Measurements from ENCODE around the gene GATA1. TPM values are rescaled to one million over a fixed set of nuclear protein-coding genes. Genes with fewer than 3 reads are reported as not detected.

GATA1 gene
- not detected for total RNA-seq

- intact Hi-C loops (cut with DNase I; ENCODE audit: low total_unique reads) = no loop called here
- peak in 1 of 2 donors; percentile 79 for DNase-seq (ENCODE audit: low spot score in 2 of 2)
- H3K4me3 ChIP-seq (ENCODE audit: low read depth, poor library complexity, severe bottlenecking) = no peak within 1 kb of the TSS
- TF ChIP-seq CTCF (IDR thresholded peaks at IDR 0.05) = no peak
- TF ChIP-seq POLR2A (IDR thresholded peaks at IDR 0.05) = no peak
- WGBS, 2 donors = 70 to 100% methylated on average over 1 to 7 of the region's 7 CpGs
Measured at GRCh38 chrX:48786341-48786800, at the start of gene GATA1. Gene GATA1 (plus strand): TSS chrX:48786590. CDS start chrX:48791110, 4,520 bp downstream.

- intact Hi-C loops (cut with DNase I; ENCODE audit: low total_unique reads) = no loop called here
Measured at GRCh38 chrX:48736878-48737212, 49.5 kb upstream of the GATA1 start.

GRCh38 chrX:48737213-48737938 lies 49.0 kb upstream of the GATA1 start:
- no peak for TF ChIP-seq CTCF (IDR thresholded peaks at IDR 0.05)
- TF ChIP-seq POLR2A (IDR thresholded peaks at IDR 0.05) = peak in 1 of 2 donors; percentile 41
- peak; percentile 89 to 97 for DNase-seq (ENCODE audit: low spot score in 2 of 2)
- no peak overlapping the region for H3K4me3 ChIP-seq (ENCODE audit: low read depth, poor library complexity, severe bottlenecking)
- intact Hi-C loops (cut with DNase I; ENCODE audit: low total_unique reads) = no loop called here
- WGBS, 2 donors = 0 to 37% methylated on average over 26 to 48 of the region's 48 CpGs

More at GRCh38 chrX:48736878-48737212, 49.5 kb upstream of the GATA1 start:
- DNase-seq (ENCODE audit: low spot score in 2 of 2) = no peak
- no peak overlapping the region for H3K4me3 ChIP-seq (ENCODE audit: low read depth, poor library complexity, severe bottlenecking)
- TF ChIP-seq POLR2A (IDR thresholded peaks at IDR 0.05) (no peak), CTCF (IDR thresholded peaks at IDR 0.05) (no peak)
- WGBS, 2 donors = 7 to 60% methylated on average over 10 of the region's 10 CpGs

GRCh38 chrX:48737940-48738339 lies 48.5 kb upstream of the GATA1 start:
- WGBS, 2 donors = 24 to 49% methylated on average over 7 of the region's 7 CpGs
- TF ChIP-seq POLR2A (IDR thresholded peaks at IDR 0.05) = no peak
- no peak for TF ChIP-seq CTCF (IDR thresholded peaks at IDR 0.05)
- DNase-seq (ENCODE audit: low spot score in 2 of 2) = no peak
- H3K4me3 ChIP-seq (ENCODE audit: low read depth, poor library complexity, severe bottlenecking) = no peak overlapping the region
- intact Hi-C loops (cut with DNase I; ENCODE audit: low total_unique reads) = no loop called here

GRCh38 chrX:48741834-48742233 lies 44.6 kb upstream of the GATA1 start:
- TF ChIP-seq POLR2A (IDR thresholded peaks at IDR 0.05) = no peak
- TF ChIP-seq CTCF (IDR thresholded peaks at IDR 0.05) = no peak
- intact Hi-C loops (cut with DNase I; ENCODE audit: low total_unique reads) = no loop called here

GRCh38 chrX:48745222-48745621 lies 41.2 kb upstream of the GATA1 start:
- TF ChIP-seq CTCF (IDR thresholded peaks at IDR 0.05) = no peak
- no peak for TF ChIP-seq POLR2A (IDR thresholded peaks at IDR 0.05)
- intact Hi-C loops (cut with DNase I; ENCODE audit: low total_unique reads) = no loop called here

More at GRCh38 chrX:48741834-48742233, 44.6 kb upstream of the GATA1 start:
- no peak for DNase-seq (ENCODE audit: low spot score in 2 of 2)
- 95 to 99% methylated on average over 8 of the region's 8 CpGs for WGBS, 2 donors
- H3K4me3 ChIP-seq (ENCODE audit: low read depth, poor library complexity, severe bottlenecking) = no peak overlapping the region

More at GRCh38 chrX:48745222-48745621, 41.2 kb upstream of the GATA1 start:
- DNase-seq (ENCODE audit: low spot score in 2 of 2) = no peak
- no peak overlapping the region for H3K4me3 ChIP-seq (ENCODE audit: low read depth, poor library complexity, severe bottlenecking)
- 84 to 90% methylated on average over 4 of the region's 4 CpGs for WGBS, 2 donors
